GM18858 (cell line): ENCODE measurements around the gene NLN.
"Not testable (repeated sequence)": the region's sequence is repeated elsewhere in the genome, so short reads cannot be mapped to it uniquely, and the experiment has no call there.

Experiments
- ATAC-seq: cut with Tn5 transposase; IDR thresholded peaks from one replicate; pipeline ENCODE4 v1.9.1; 2021; ENCODE audit not compliant: unreplicated experiment

Gene NLN

DNA sequence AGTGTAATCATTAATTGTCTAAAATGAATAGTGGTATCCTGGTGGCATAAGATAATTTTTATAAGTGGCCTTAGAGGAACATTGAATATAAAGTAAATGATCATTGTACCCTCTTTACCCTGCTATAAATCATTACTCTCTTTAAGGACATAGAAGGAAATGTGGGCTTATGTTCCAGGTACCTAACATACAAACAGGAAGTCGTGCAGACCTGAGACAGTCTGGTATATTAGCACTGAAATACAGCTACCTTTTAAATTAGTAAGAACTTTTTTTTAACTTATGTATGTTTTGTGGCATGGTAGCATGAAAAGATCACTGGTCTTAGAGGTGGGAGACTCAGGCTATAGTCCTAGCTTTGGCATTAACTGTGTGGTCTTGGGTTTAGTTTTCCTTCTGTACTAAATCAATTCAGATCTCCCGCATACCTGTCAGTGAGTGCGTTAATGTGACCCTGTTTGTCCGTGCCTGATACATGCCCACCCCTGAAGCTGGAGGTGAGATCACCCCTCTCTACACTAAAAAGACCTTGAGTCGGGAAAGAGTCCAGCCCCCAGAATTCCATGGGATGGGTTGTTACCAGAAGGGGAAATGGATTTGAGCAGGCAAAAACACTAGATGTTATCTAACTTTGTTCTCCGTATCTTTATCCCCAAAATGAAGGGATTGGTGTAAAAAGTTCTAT is 145.0 kb downstream of the NLN start:
- ATAC-seq, result no peak

DNA sequence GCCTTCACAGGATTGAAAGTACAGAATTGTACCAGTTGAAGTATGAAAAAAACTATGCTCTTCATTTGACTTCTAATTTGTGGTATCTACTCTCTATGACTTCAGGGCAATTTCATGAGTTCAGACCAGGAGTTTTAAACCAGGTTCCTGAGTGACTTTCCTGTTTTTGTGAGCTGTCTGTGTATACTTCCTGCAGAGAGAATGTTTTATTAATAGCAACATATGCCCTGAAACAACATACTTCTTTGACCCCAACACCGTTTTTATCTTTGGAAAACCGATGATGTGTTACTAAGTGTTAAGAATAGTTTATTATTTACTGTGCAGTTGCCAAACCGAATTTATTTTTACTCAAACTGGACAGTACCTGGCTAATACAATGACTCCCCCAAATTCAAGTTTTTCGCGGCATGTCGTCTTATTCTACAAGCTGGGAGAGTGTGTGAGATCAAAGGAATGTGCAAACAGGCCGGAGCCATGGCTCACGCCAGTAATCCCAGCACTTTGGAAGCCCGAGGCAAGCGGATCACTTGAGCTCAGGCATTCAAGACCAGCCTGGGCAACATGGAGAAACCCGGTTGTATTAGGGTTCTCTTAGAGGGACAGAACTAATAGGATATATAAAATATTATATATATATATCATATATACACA is 145.7 kb downstream of the NLN start:
- ATAC-seq, result no peak

- ATAC-seq, result no peak
These were observed 146.5 kb downstream of the NLN start for GRCh38 chr5:65868509-65868908.

- no peak for ATAC-seq
These were observed 149.2 kb downstream of the NLN start for GRCh38 chr5:65871182-65871581.

DNA sequence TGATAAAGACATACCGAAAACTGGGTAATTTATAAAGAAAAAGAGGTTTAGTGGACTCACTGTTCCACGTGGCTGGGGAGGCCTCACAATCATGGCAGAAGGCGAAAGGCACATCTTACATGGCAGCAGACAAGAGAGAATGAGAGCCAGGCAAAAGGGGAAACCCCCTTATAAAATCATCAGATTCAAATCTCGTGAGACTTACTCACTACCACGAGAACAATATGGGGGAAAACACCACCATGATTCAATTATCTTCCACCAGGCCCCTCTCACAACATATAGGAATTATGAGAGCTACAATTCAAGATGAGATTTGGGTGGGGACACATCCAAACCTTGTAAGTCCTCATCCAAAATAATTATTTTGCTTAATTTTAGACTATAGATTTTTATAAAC is 149.8 kb downstream of the NLN start:
- not testable (repeated sequence) for ATAC-seq

DNA sequence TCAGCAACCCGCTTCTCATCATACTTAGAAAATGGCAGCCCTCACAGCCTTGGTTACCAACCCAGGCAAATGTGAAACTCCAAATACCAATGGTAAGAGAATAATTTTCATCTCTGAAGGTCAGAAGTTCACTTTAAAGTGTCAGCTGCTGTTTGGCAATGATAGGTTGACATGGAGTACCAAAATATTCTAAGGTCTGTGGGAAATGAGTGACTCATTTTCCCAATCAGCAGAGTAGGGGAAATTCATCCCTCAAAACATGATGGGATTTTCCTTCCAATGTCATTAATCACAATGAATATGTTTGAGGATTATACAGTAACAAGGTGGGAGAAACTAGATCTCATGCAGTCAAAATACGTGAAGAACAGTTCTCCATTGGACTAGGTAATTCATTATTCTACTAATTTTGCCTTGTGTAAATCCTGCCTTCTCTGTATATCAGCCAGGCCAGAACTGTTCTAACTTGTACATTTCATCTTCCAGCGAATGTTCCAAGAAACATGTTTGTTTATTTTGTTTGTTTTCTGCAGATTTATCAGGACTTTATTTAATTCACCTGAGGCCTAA is 151.3 kb downstream of the NLN start:
- ATAC-seq, result no peak

- ATAC-seq, result no peak
These were observed 152.2 kb downstream of the NLN start for GRCh38 chr5:65874241-65874640.

GRCh38 chr5:65876496-65876895 is 154.5 kb downstream of the NLN start:
- ATAC-seq, result no peak

DNA sequence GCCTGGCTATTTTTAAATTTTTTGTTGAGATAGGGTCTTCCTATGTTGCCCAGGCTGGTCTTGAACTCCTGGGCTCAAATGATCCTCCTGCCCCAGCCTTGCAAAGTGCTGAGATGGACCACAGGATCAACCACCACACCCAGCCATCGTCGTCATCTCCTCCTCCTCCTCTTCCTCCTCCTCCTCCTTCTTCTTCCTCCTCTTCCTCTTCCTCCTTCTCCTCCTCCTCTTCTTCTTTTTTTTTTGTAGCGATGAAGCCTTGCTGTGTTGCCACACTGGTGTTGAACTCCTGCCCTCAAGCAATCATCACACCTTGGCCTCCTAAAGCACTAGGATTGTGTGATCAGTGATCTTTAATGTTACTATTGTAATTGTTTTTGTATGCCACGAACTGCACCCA is 155.0 kb downstream of the NLN start:
- no peak for ATAC-seq
